Colonic mucosa (tissue), 4 donors: Measurements from ENCODE around the gene CELSR1. TPM values are rescaled to one million over a fixed set of nuclear protein-coding genes. Genes with fewer than 3 reads are reported as not detected.

Experiments
- DNase-seq: peaks from one replicate; pipeline ENCODE4 v3.0.0-alpha.2; 2020
- H3K27ac ChIP-seq: fragments of 200-600 bp; one replicate; pipeline ENCODE4 v1.8.0; 2021
- H3K27me3 ChIP-seq: fragments of 200-600 bp; one replicate; pipeline ENCODE4 v1.8.0; 2021
- H3K36me3 ChIP-seq: fragments of 200-600 bp; one replicate; pipeline ENCODE4 v1.8.0; 2021
- H3K4me1 ChIP-seq: fragments of 200-600 bp; one replicate; pipeline ENCODE4 v1.8.0; 2021; ENCODE audit warnings: mild to moderate bottlenecking
- H3K4me3 ChIP-seq: fragments of 200-600 bp; one replicate; pipeline ENCODE4 v1.8.0; 2021
- H3K9ac ChIP-seq, 2 donors: one replicate each; pipeline ENCODE4 v1.7.0; 2013; ENCODE audit warnings: control low read depth in 2 of 2, low read depth in 2 of 2, low read length in 2 of 2
- H3K9me3 ChIP-seq: fragments of 200-600 bp; one replicate; pipeline ENCODE4 v1.8.0; 2021
- CTCF ChIP-seq: fragments of 200-600 bp; IDR thresholded peaks from one replicate; pipeline ENCODE4 v1.8.0; 2022; ENCODE audit warnings: antibody characterized with exemption, mild to moderate bottlenecking
- intact Hi-C: fragments of 100-400 bp; cut with DNase I; formaldehyde crosslinking; loops from one replicate; pipeline ENCODE4 v1.14.1; 2022
- total RNA-seq, 2 donors: library from RNA; stranded (reverse); fragmentation: NEBNext Ultra II Directional in 1 of 2; extraction: Animal tissue kit (Norgen Biotek cat#: 25700) in 1 of 2; gene quantifications; one replicate each; pipeline ENCODE4 v1.2.1, GENCODE V29; 2021
- donor health status: healthy.
- donor health status: DM: no; HTN: no; CAD: no.
- donor health status: DM: no; HTN: no; CAD: no.

CELSR1 gene
- total RNA-seq, 2 donors from 2014 or later = 2.7 to 7.8 TPM

DNA sequence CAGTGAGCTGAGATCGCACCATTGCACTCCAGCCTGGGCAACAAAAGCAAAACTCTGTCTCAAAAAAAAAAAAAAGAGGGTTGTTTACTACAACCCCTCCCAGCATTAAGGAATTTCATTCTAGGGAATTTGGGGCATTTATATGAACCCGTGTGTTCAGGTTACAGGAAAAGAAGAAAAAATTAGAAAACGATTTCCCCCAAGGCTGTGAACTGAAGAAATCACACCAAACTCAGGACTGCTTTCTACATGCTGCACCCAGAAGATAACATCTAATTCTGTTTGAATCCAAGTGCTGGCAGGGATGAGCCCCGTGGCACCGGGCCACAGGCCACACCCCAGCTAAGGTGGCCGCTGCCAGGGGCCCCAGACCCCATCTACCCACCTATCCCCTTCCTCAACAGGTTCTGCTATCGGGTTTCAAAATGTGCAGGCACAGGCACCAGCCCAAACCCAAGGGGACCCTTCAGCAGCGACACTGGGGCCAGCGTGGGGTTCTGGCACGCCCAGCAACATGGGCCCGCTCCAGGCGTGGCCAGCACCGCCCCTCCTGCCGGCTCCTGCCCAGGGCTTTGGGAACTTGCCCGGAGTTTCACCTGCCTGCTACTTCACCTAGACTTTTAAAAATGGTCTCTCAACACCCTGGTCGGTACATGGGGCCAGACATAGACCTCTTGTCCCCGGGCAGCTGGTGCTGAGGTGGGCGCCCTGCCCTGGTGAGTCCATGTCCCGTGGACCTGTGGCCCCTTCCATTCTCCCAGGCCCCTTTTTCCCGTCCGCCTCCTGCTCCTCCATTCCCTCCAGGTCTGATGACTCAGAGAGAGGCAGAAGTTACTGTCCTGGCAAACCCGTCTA, 11.8 kb downstream of the CELSR1 start:
- no peak overlapping the region for H3K9ac ChIP-seq

GRCh38 chr22:46524203-46524740, 13.1 kb downstream of the CELSR1 start:
- Histone ChIP-seq H3K27ac (no peak overlapping the region), H3K4me1 (no peaks in the 10 kb centered on the region), H3K9me3 (no peaks in the 10 kb centered on the region), H3K4me3 (no peak overlapping the region), H3K36me3 (no peaks in the 10 kb centered on the region), H3K27me3 (peaks cover 10% of the 10 kb centered on the region), H3K9ac (no peak overlapping the region)
- no peak for DNase-seq
- no peak for TF ChIP-seq CTCF
- intact Hi-C loops = no loop called here

More for the DNA sequence above, 11.8 kb downstream of the CELSR1 start:
- intact Hi-C loops = no loop called here
- no peaks in the 10 kb centered on the region for H3K9me3 ChIP-seq
- H3K4me1 ChIP-seq = no peaks in the 10 kb centered on the region
- no peak overlapping the region for H3K27ac ChIP-seq
- H3K36me3 ChIP-seq = no peaks in the 10 kb centered on the region
- no peak for DNase-seq
- H3K27me3 ChIP-seq = peaks cover 10% of the 10 kb centered on the region
- no peak overlapping the region for H3K4me3 ChIP-seq
- no peak for TF ChIP-seq CTCF

GRCh38 chr22:46522797-46523196, 14.6 kb downstream of the CELSR1 start:
- TF ChIP-seq CTCF = no peak
- H3K27me3 ChIP-seq = peaks cover 10% of the 10 kb centered on the region
- DNase-seq = no peak
- no peak overlapping the region for H3K27ac ChIP-seq
- H3K4me1 ChIP-seq = no peaks in the 10 kb centered on the region
- H3K4me3 ChIP-seq = no peak overlapping the region
- intact Hi-C loops = no loop called here
- H3K36me3 ChIP-seq = no peaks in the 10 kb centered on the region
- H3K9me3 ChIP-seq = no peaks in the 10 kb centered on the region
- H3K9ac ChIP-seq = no peak overlapping the region

- H3K4me1 ChIP-seq = no peaks in the 10 kb centered on the region
- no peak overlapping the region for H3K9ac ChIP-seq
- no peak overlapping the region for H3K27ac ChIP-seq
- no peaks in the 10 kb centered on the region for H3K9me3 ChIP-seq
- DNase-seq = no peak
- H3K27me3 ChIP-seq = peaks cover 10% of the 10 kb centered on the region
- no peaks in the 10 kb centered on the region for H3K36me3 ChIP-seq
- TF ChIP-seq CTCF = no peak
- intact Hi-C loops = no loop called here
- no peak overlapping the region for H3K4me3 ChIP-seq
These were observed 15.4 kb downstream of the CELSR1 start for GRCh38 chr22:46521994-46522393.

DNA sequence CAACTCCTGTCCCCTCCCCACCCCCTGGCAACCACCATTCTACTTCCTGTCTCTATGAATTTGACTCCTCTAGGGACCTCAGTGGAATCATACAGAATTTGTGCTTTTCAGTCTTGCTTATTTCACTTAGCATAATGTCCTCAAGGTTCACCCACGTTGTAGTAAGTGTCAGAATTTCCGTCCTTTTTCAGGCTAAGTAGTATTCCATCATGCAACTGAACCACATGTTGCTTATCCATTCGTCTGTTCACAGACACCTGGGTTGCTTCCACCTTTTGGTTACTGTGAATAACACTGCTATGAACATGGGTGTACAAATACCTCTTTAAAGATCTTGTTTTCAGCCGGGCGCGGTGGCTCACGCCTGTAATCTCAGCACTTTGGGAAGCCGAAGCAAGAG, 16.5 kb downstream of the CELSR1 start:
- intact Hi-C loops = no loop called here
- Histone ChIP-seq H3K4me3 (no peak overlapping the region), H3K9ac (no peak overlapping the region), H3K4me1 (no peaks in the 10 kb centered on the region), H3K9me3 (no peaks in the 10 kb centered on the region), H3K27me3 (peaks cover 10% of the 10 kb centered on the region), H3K27ac (no peak overlapping the region), H3K36me3 (no peaks in the 10 kb centered on the region)
- DNase-seq = no peak
- no peak for TF ChIP-seq CTCF
